Measurements from ENCODE around the gene MSN.

DNA sequence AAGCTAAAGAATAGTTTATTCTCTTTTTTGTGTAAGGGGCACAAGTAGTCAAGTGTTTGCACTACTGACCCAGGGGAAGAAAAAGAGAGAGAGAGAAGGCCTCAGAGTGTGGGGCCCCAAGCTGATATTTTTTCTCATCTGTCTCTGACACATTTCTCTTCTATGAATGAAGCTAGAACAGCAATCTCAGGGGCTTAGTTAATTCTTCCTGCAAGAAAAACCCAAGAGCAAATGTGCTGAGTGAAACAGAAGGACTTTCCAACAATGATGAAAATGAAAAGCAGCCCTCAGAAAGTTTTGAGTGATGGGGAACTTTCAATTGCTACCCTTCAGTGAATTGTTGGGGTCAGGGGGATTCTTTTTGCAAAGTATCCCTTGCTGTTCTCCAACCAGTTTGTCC lies 9.2 kb upstream of the MSN start:
- TF ChIP-seq, protein P1, sequence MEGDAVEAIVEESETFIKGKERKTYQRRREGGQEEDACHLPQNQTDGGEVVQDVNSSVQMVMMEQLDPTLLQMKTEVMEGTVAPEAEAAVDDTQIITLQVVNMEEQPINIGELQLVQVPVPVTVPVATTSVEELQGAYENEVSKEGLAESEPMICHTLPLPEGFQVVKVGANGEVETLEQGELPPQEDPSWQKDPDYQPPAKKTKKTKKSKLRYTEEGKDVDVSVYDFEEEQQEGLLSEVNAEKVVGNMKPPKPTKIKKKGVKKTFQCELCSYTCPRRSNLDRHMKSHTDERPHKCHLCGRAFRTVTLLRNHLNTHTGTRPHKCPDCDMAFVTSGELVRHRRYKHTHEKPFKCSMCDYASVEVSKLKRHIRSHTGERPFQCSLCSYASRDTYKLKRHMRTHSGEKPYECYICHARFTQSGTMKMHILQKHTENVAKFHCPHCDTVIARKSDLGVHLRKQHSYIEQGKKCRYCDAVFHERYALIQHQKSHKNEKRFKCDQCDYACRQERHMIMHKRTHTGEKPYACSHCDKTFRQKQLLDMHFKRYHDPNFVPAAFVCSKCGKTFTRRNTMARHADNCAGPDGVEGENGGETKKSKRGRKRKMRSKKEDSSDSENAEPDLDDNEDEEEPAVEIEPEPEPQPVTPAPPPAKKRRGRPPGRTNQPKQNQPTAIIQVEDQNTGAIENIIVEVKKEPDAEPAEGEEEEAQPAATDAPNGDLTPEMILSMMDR (optimal IDR thresholded peaks at IDR 0.05 in 1 of 3, IDR thresholded peaks at IDR 0.05 in 1 of 3, conservative IDR thresholded peaks at IDR 0.05 in 1 of 3; ENCODE audit: extremely low read depth in 1 of 3, insufficient read depth in 2 of 3, low read length in 3 of 3): no peak
- no peak for TF ChIP-seq EZH2 (IDR thresholded peaks at IDR 0.05; ENCODE audit: low read length)

Data from keratinocyte (primary cell).